Ecto neural progenitor cell (in vitro differentiated cells): Measurements from ENCODE around the gene BID.

Experiments used
- DNase-seq: peaks from one replicate; pipeline ENCODE4 v3.0.0-alpha.2; 2018; ENCODE audit warnings: low spot score

BID gene

GRCh38 chr22:17774206-17774925 lies at the start of gene BID:
Gene BID (minus strand): TSS chr22:17774469. CDS start chr22:17750116, 24,353 bp downstream.
- no peak for DNase-seq

DNA sequence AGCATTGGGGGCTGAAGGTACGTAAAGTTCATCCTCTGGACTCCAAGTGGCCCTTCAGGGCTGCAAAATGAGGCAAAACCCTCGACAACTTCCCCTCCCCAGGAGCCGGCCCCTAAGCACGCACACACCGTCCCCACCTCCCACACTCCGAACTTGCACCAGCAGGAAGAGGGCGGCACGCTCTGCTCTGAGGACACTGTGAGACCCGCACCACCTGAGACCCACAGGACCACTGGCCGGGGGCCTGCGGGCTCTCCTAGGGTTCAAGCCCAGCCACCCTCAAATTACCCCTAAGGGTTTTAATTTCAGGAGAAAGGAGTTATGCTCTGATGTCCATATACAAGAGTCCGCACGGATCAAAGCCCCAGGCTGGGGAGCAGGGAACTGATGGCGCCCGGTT lies 49.7 kb upstream of the BID start:
- DNase-seq: no peak

DNA sequence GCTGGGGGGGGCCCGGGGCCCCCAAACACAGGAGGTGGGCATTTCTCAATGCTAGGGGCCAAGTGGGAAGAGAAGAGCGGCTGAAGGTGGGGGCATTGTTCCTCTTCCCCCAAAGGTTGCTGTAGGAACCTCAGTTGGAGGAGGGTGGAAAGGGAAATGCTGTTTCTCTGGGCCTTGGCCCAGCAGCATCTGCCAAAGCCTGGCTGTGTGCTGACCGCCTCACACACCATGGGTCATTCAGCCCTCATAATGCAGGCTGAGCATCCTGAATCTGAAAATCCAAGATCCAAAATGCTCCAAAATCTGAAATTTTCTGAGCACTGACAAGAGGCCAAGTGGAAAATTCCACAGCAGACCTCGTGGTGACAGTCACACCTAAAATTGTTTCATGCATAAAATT lies 49.0 kb upstream of the BID start:
- DNase-seq: no peak

- DNase-seq: no peak
These were observed 47.8 kb upstream of the BID start for GRCh38 chr22:17822087-17822486.

- no peak for DNase-seq
These were observed 46.7 kb upstream of the BID start for GRCh38 chr22:17820879-17821439.

- DNase-seq: no peak
These were observed 44.4 kb upstream of the BID start for GRCh38 chr22:17818649-17819048.

DNA sequence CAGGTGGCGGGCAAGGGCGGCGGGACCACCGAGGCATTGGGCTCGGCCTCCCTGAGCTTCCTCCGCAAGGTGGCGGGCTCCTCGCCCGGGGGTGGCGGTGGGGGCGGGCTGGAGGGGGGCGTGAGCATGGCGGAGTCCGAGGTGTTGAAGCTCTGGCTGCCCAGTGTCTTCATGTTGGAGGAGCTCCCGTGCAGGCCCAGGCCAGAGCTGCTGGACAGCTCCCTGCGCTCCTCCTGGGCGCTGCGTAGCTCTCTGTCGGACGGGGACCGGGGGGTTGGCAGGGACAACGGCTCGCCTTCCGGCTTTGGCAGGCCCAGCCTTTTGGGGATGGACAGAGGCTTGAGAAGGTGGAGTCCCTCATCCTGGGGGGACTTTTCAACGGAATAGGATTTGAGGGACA lies 43.9 kb upstream of the BID start:
- no peak for DNase-seq

DNA sequence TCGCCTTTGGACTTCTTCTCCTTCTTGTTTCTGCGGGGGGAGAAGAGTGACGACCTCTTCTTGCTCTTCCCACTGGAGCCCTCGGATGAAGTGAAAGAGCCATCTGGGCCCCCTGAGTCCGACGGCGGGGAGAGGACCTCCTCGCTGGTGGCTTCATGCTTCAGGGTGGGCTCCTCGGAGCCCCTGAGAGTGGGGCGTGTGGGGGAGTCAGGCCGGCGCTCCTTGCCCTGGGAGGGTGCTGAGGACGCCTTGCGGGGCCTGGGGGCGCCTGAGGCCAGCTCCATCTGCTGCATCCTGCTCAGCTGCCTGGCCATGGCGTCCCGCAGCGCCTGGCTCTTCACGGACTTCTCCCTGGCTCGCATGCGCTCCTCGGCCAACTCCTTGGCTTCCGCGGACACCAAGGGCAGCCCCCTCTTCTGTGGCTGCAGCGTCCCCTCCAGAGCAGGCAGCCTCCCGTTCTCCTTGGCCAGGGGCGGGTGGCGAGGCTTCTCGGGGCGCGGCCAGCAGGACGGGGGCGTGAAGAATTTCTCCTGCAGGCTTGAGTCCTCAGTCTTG lies 43.3 kb upstream of the BID start:
- DNase-seq: no peak

GRCh38 chr22:17817079-17817478 lies 42.8 kb upstream of the BID start:
- DNase-seq: no peak

DNA sequence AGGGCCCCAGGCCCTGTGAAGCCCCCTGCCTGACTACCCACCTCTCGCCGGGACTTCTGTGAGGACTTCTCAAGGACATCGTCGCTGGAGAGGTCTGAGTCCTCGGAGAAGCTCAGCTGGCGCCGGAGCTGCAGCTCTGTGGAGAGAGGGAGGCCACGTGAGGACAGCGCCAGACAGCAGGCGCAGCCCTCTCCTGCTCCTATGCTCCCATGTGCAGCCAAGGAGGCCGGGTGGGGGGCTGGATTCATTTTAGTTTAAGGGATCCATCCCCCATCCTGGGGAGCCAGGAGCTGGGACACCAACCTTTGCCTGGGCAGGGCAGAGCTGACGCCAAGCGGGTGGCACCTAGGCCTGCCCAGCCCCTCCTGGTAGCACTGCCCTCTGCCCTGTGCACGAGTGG lies 42.4 kb upstream of the BID start:
- DNase-seq: no peak

DNA sequence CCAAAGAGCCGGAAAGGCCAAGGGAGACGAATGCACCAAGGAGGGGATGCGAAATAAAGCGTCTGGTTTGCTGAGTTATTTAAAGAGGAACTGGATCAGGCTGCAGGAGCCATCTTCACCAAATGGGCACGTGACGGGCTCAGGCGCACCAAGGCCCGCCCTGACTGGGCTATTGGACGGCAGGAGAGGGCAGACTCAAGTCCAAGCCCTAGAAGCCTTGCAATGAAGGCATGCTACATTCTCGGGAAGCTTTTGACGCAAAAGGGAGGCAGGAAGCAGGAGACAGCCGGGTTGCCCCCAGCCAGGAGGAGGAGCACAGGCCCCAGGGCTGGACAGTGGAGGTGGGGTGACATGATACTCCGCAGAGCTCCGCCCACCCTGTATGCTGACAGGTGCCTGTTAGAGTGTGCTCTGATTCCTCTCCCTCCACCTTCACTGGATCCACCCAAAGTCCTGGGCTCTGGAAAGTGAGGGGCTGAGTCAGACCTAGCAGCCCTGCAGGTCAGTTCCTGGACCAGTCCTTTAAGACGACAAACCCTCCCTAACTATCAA lies 41.5 kb upstream of the BID start:
- DNase-seq: no peak

DNA sequence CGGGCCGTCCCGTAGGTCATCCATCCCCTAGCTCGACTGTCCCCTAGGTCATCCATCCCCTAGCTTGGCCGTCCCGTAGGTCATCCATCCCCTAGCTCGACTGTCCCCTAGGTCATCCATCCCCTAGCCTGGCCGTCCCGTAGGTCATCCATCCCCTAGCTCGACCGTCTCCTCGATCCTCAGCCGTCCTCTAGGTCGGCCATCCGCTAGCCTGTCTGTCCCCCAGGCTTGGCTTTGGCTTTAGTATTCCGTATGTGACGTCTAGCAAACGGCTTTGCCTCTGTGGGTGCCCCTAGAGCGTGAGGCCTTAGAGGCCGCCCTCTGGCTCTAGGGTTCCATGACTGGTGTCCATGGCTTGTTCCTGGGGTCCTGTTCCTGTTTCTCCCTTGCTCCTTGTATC lies 40.6 kb upstream of the BID start:
- DNase-seq: no peak

- no peak for DNase-seq
These were observed 39.8 kb upstream of the BID start for GRCh38 chr22:17814084-17814483.

DNA sequence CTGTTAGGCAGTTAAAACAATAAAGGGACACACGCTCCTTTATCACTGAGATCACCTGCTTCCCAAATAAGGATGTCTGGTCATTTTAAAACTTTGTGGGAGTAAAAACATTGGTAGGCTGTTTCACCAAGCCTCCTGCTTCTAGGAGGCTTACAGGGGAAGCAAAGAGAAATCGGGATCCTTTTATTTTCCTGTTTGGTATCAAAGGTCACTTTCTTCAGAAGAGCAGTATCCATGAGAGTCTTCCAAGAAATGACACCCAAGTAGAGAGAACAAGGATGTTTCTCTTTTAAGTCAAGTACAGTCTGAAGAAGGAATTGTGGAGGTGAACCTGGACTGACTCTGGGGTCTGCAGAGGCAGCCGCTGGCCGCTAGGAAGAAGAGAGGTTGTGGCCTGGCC lies 36.9 kb upstream of the BID start:
- no peak for DNase-seq

- DNase-seq: no peak
These were observed 36.4 kb upstream of the BID start for GRCh38 chr22:17810570-17811116.

- DNase-seq: no peak
These were observed 34.6 kb upstream of the BID start for GRCh38 chr22:17808693-17809403.

DNA sequence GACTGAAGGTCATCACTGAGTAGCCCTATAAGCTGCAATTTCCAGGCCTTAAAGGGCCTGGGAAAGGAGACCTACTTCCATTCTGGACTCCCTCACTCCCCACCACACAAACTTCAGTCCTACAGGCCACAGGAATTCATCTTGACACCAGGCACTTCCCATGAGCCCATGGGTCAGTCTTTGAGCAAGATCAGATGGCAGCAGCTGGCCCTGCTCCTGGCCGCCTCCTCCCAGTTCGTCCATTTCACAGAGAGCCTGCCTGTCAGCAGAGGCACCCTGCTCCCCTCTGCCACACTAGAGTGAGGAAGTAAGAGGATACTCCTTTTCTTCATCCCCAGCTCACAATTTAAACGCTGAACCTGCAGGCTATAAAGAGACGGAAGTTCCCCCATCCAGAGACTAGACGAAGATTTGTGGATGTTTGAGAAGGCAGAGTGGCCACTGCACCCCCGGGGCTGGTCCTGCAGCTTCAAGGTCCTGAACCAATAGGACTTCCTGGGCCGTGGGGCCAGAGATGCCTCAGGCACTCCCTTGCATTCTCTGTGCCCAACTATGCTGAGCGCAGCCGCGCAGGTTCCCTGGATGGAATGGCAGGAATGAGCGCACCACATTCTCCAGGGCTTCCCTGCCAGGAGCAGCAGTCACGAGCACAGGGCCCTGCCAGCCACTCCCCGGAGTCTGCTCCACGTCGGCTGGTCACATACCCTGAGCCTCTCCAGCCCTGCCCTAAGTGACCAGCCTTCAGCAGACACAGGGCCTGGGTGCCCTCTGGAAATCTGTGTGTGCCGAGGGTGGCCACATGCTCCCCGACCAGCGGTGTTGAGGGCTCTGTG lies 33.5 kb upstream of the BID start:
- DNase-seq: no peak

DNA sequence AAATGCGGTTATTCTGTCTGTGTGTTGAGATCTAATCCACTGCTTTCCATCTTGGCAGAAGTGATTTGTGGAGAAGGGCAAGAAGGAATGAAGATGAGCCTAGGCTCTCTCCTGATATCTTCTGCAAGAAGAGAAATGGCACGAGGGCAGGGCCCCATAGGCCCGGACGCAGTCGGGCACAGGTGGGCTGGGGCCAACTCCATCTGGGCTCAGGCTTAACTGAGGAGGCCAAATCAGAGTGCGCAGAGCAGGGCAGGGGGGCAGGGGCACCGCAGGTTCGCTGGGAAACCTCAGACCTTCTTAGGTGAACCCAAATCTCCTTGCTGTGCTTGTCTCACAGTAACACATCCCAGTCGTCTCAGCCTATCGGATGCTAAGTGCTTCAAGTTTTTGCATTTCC lies 32.8 kb upstream of the BID start:
- no peak for DNase-seq

DNA sequence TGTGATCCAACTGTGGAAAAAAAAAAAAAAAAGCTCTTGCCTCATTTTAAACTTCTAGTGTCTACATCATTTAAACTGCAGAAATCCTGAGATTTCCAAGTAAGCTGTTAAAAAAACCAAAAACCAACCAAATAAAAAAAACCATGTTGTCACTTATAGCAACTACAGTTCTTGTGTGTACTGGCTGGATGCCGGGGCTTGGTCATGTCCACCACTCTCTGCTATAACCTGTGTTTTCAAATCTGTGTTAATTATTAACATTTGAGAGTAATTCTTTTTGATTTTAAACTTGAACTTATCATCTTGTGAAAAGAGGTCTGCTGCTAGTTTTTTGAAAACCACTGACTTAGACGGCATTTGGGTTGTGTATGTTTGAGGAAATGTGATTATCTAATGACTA lies 32.2 kb upstream of the BID start:
- DNase-seq: no peak

- DNase-seq: no peak
These were observed 30.2 kb upstream of the BID start for GRCh38 chr22:17804331-17805080.
